Liver (tissue), 9 donors: ENCODE measurements around the gene SEC22C. TPM values are rescaled to one million over a fixed set of nuclear protein-coding genes. Genes with fewer than 3 reads are reported as not detected.

Experiments
- DNase-seq: peaks from one replicate; pipeline ENCODE4 v3.0.0-alpha.2; 2017; ENCODE audit warnings: low spot score
- H3K27ac ChIP-seq, 2 donors: one replicate each; pipeline ENCODE4 v1.7.0; 2013; ENCODE audit warnings: inconsistent platforms in 2 of 2, low read length in 2 of 2, control low read depth in 1 of 2, low read depth in 1 of 2, mild to moderate bottlenecking in 1 of 2
- H3K27me3 ChIP-seq, 4 donors: one replicate each; pipeline versions ENCODE4 v1.6.1 to v1.7.0; 2013; ENCODE audit warnings: low read length in 3 of 4, inconsistent platforms in 1 of 4, mild to moderate bottlenecking in 1 of 4, moderate library complexity in 1 of 4; ENCODE audit not compliant: control insufficient read depth in 4 of 4, insufficient read depth in 4 of 4
- H3K36me3 ChIP-seq, 4 donors: one replicate each; pipeline versions ENCODE4 v1.6.1 to v1.7.0; 2013; ENCODE audit warnings: low read length in 3 of 4, mild to moderate bottlenecking in 3 of 4, low read depth in 1 of 4, moderate library complexity in 1 of 4; ENCODE audit not compliant: control insufficient read depth in 4 of 4, insufficient read depth in 3 of 4
- H3K4me1 ChIP-seq, 4 donors: one replicate each; pipeline versions ENCODE4 v1.6.1 to v1.7.0; 2013; ENCODE audit warnings: low read length in 3 of 4, mild to moderate bottlenecking in 3 of 4, moderate library complexity in 1 of 4; ENCODE audit not compliant: control insufficient read depth in 4 of 4, insufficient read depth in 4 of 4
- H3K4me3 ChIP-seq, 3 donors: one replicate each; pipeline versions ENCODE4 v1.6.1 to v1.7.0; 2013; ENCODE audit warnings: low read length in 3 of 3, control low read depth in 1 of 3, low read depth in 1 of 3, mild to moderate bottlenecking in 1 of 3
- H3K9ac ChIP-seq, 2 donors: one replicate each; pipeline ENCODE4 v1.7.0; 2013; ENCODE audit warnings: low read length in 2 of 2, mild to moderate bottlenecking in 2 of 2, moderate library complexity in 2 of 2, control low read depth in 1 of 2, low read depth in 1 of 2
- H3K9me3 ChIP-seq, 4 donors: one replicate each; pipeline versions ENCODE4 v1.6.1 to v1.7.0; 2013; ENCODE audit warnings: low read length in 3 of 4; ENCODE audit not compliant: control insufficient read depth in 4 of 4
- CTCF ChIP-seq: fragments of 150-350 bp; IDR thresholded peaks from 2 replicates; pipeline ENCODE4 v1.5.1; 2017; ENCODE audit warnings: improper control_type of control experiment, low read depth, low read length; ENCODE audit not compliant: missing input control
- EGR1 ChIP-seq, 2 donors: IDR thresholded peaks; 2 replicates each; pipeline ENCODE4 v1.6.1; 2016 to 2018; ENCODE audit warnings: antibody characterized with exemption in 2 of 2, low read depth in 2 of 2
- FOXA1 ChIP-seq: IDR thresholded peaks from 2 replicates; pipeline ENCODE4 v1.6.1; 2016; ENCODE audit warnings: antibody characterized with exemption
- FOXA2 ChIP-seq: IDR thresholded peaks from 2 replicates; pipeline ENCODE4 v1.6.1; 2016; ENCODE audit warnings: antibody characterized with exemption
- GABPA ChIP-seq, 2 donors: IDR thresholded peaks in 1 of 2; conservative IDR thresholded peaks in 1 of 2; 2 replicates each; pipeline ENCODE4 v1.6.1; 2016; ENCODE audit warnings: antibody characterized with exemption in 2 of 2, mild to moderate bottlenecking in 1 of 2, moderate library complexity in 1 of 2
- HNF4A ChIP-seq, 2 donors: conservative IDR thresholded peaks; 2 replicates each; pipeline ENCODE4 v1.6.1; 2016; ENCODE audit warnings: antibody characterized with exemption in 2 of 2, mild to moderate bottlenecking in 2 of 2
- HNF4G ChIP-seq: IDR thresholded peaks from 2 replicates; pipeline ENCODE4 v1.6.1; 2016; ENCODE audit warnings: antibody characterized with exemption
- JUND ChIP-seq, 2 donors: IDR thresholded peaks; 2 replicates each; pipeline ENCODE4 v1.6.1; 2016; ENCODE audit warnings: antibody characterized with exemption in 2 of 2
- NR2F2 ChIP-seq: IDR thresholded peaks from 2 replicates; pipeline ENCODE4 v1.6.1; 2016; ENCODE audit warnings: antibody characterized with exemption
- RAD21 ChIP-seq, 2 donors: IDR thresholded peaks; 2 replicates each; pipeline ENCODE4 v1.6.1; 2016; ENCODE audit warnings: antibody characterized with exemption in 2 of 2, mild to moderate bottlenecking in 2 of 2
- RXRA ChIP-seq, 2 donors: IDR thresholded peaks; 2 replicates each; pipeline ENCODE4 v1.6.1; 2017 to 2018; ENCODE audit warnings: antibody characterized with exemption in 2 of 2, mild to moderate bottlenecking in 1 of 2
- SP1 ChIP-seq: IDR thresholded peaks from 2 replicates; pipeline ENCODE4 v1.6.1; 2018; ENCODE audit warnings: antibody characterized with exemption, mild to moderate bottlenecking
- TAF1 ChIP-seq: conservative IDR thresholded peaks from 2 replicates; pipeline ENCODE4 v1.6.1; 2016; ENCODE audit warnings: antibody characterized with exemption, mild to moderate bottlenecking
- YY1 ChIP-seq: IDR thresholded peaks from 2 replicates; pipeline ENCODE4 v1.6.1; 2016; ENCODE audit warnings: antibody characterized with exemption, mild to moderate bottlenecking
- WGBS: extraction: QIAGEN DNeasy Blood & Tissue Kit; methylation state at CpG from one replicate; pipeline ENCODE4 v1.1.7; 2013; 5-methylcytosine and 5-hydroxymethylcytosine counted together
- polyA plus RNA-seq, 2 donors: library from polyadenylated mRNA; stranded (reverse) in 1 of 2; unstranded in 1 of 2; fragments of 200-250 nt in 1 of 2; fragments of >200 nt in 1 of 2; fragmentation: Nextera tagmentation in 1 of 2; extraction: Ambion mirVana in 1 of 2; gene quantifications; one replicate each; pipeline versions ENCODE4 v1.2.1 to v1.2.3, GENCODE V29; 2013 to 2015
- total RNA-seq, 2 donors: library from RNA; depleted of rRNA; stranded (reverse); fragments of >200 nt; gene quantifications; one replicate each; pipeline ENCODE4 v1.2.3, GENCODE V29; 2014
- TF ChIP-seq, protein P1 (sequence below): IDR thresholded peaks from 2 replicates; pipeline ENCODE4 v1.6.1; 2016; ENCODE audit warnings: antibody characterized with exemption
- TF ChIP-seq, protein P2 (sequence below): IDR thresholded peaks from 2 replicates; pipeline ENCODE4 v1.6.1; 2016; ENCODE audit warnings: antibody characterized with exemption, mild to moderate bottlenecking
- TF ChIP-seq, protein P3 (sequence below): IDR thresholded peaks from 2 replicates; pipeline ENCODE4 v1.6.1; 2016; ENCODE audit warnings: antibody characterized with exemption
- donor health status: healthy.
- donor health status: healthy.
- donor health status: healthy.
- donor health status: healthy.
- donor health status: healthy.

SEC22C gene
- total and polyA plus RNA-seq, 4 donors: 14.5 to 48.5 (median 17.8) TPM

- WGBS: 78% methylated on average over 12 of the region's 12 CpGs
Observed at GRCh38 chr3:42515391-42515916, 66.3 kb downstream of the SEC22C start.

DNA sequence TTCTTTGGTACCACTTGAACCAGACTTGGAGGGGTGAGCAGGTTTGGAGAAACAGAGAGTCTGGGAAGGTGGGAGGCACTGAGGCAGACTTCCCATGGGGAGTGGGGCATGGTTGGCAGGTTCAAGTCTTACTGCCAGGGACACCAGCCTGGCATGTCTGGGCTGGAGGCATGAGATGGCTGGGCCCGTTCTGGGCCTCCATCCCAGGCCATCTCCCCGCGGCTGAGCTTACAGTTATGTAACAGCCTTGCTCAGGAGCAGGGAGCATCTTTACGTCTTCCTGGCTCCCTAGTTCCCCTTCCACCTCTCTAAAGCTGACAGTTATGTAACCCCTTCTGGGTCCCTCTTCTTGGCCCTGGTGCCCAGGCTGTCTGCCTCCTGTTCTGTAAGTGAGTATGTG is 66.9 kb downstream of the SEC22C start:
- TF ChIP-seq, protein P1, sequence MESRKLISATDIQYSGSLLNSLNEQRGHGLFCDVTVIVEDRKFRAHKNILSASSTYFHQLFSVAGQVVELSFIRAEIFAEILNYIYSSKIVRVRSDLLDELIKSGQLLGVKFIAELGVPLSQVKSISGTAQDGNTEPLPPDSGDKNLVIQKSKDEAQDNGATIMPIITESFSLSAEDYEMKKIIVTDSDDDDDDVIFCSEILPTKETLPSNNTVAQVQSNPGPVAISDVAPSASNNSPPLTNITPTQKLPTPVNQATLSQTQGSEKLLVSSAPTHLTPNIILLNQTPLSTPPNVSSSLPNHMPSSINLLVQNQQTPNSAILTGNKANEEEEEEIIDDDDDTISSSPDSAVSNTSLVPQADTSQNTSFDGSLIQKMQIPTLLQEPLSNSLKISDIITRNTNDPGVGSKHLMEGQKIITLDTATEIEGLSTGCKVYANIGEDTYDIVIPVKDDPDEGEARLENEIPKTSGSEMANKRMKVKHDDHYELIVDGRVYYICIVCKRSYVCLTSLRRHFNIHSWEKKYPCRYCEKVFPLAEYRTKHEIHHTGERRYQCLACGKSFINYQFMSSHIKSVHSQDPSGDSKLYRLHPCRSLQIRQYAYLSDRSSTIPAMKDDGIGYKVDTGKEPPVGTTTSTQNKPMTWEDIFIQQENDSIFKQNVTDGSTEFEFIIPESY: no peak
- TF ChIP-seq SP1: no peak
- no peak for TF ChIP-seq RXRA (IDR thresholded peaks at IDR 0.05)
- TF ChIP-seq NR2F2: no peak
- no peak for TF ChIP-seq YY1
- TF ChIP-seq, protein P2, sequence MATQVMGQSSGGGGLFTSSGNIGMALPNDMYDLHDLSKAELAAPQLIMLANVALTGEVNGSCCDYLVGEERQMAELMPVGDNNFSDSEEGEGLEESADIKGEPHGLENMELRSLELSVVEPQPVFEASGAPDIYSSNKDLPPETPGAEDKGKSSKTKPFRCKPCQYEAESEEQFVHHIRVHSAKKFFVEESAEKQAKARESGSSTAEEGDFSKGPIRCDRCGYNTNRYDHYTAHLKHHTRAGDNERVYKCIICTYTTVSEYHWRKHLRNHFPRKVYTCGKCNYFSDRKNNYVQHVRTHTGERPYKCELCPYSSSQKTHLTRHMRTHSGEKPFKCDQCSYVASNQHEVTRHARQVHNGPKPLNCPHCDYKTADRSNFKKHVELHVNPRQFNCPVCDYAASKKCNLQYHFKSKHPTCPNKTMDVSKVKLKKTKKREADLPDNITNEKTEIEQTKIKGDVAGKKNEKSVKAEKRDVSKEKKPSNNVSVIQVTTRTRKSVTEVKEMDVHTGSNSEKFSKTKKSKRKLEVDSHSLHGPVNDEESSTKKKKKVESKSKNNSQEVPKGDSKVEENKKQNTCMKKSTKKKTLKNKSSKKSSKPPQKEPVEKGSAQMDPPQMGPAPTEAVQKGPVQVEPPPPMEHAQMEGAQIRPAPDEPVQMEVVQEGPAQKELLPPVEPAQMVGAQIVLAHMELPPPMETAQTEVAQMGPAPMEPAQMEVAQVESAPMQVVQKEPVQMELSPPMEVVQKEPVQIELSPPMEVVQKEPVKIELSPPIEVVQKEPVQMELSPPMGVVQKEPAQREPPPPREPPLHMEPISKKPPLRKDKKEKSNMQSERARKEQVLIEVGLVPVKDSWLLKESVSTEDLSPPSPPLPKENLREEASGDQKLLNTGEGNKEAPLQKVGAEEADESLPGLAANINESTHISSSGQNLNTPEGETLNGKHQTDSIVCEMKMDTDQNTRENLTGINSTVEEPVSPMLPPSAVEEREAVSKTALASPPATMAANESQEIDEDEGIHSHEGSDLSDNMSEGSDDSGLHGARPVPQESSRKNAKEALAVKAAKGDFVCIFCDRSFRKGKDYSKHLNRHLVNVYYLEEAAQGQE: no peak
- no peak for TF ChIP-seq RAD21 (IDR thresholded peaks at IDR 0.05)
- Histone ChIP-seq H3K9ac (no peak overlapping the region), H3K27me3 (no peaks in the 10 kb centered on the region), H3K4me3 (no peak overlapping the region), H3K36me3 (no peaks in the 10 kb centered on the region), H3K4me1 (peaks cover 0 to 17% (median 8%) of the 10 kb centered on the region in 4 donors), H3K9me3 (no peaks in the 10 kb centered on the region), H3K27ac (peak overlapping the region; percentile 15 to 49)
- no peak for DNase-seq
- WGBS: 80% methylated on average over 4 of the region's 4 CpGs

More at GRCh38 chr3:42515391-42515916, 66.3 kb downstream of the SEC22C start:
- Histone ChIP-seq H3K4me3 (no peak overlapping the region), H3K4me1 (peaks cover 0 to 17% (median 8%) of the 10 kb centered on the region in 4 donors), H3K36me3 (no peaks in the 10 kb centered on the region), H3K9ac (no peak overlapping the region), H3K9me3 (no peaks in the 10 kb centered on the region), H3K27ac (peak overlapping the region; percentile 15 to 49), H3K27me3 (no peaks in the 10 kb centered on the region)
- TF ChIP-seq GABPA (IDR thresholded peaks at IDR 0.05 in 1 of 2, conservative IDR thresholded peaks at IDR 0.05 in 1 of 2): no peak
- TF ChIP-seq EGR1 (IDR thresholded peaks at IDR 0.05; ENCODE audit: low read depth in 2 of 2): no peak
- no peak for TF ChIP-seq FOXA2
- no peak for TF ChIP-seq JUND (IDR thresholded peaks at IDR 0.05)
- TF ChIP-seq HNF4G: no peak
- no peak for TF ChIP-seq FOXA1
- no peak for TF ChIP-seq RXRA (IDR thresholded peaks at IDR 0.05)
- TF ChIP-seq, protein P3, sequence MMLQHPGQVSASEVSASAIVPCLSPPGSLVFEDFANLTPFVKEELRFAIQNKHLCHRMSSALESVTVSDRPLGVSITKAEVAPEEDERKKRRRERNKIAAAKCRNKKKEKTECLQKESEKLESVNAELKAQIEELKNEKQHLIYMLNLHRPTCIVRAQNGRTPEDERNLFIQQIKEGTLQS: no peak
- no peak for TF ChIP-seq HNF4A (conservative IDR thresholded peaks at IDR 0.05)
- TF ChIP-seq YY1: no peak
- no peak for TF ChIP-seq CTCF
- TF ChIP-seq TAF1: no peak
- TF ChIP-seq SP1: no peak
- no peak for TF ChIP-seq NR2F2
- TF ChIP-seq, protein P1: no peak
- no peak for DNase-seq
